ENCODE data around the gene ATG13.

Gene ATG13

DNA sequence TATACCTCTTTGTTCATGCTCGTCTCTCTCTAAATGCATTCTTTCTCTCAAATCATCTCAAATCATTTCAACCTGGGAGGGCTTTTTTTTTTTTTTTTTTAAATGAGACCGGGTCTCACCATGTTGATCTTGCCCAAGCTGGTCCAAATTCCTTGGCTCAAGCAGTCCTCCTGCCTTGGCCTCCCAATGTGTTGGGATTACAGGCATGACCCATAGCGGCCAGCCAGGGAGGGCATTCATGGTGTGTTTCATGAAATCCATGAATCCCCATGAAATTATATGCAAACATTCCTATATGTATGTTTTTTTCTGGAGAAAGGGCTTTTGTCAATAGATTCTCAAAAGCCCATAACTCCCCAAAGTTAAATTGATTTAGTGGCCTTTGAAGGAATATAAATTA, 26.2 kb downstream of the ATG13 start:
- CTCF ChIA-PET = interaction anchor here (0.6 to 1.3 kb wide), 2 partner anchors 25 to 714 kb away, joined by 5 to 9 read pairs; no protein-coding TSS in a partner anchor

DNA sequence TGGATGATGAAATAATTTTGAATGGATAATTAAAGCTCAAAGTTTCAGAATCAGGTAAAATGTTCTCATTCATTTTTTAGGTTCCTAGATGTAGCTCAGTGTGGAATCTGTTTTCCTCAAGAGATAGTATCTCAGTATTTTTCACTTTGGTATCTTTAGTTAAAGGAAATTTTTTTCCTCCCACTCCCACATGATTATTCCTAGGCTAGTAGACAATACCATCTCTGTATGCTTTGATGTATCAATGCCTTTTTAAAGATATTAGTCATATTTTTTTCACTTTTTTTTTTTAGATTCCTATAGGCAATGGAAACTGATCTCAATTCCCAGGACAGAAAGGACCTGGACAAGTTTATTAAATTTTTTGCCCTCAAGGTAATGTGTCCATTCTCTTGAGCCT, 26.6 kb downstream of the ATG13 start:
- Histone ChIP-seq H3K27ac (ENCODE audit: extremely low read depth, low read depth, low read length) (no peak overlapping the region), H3K4me3 (ENCODE audit: low read depth, low read length) (no peak overlapping the region), H3K4me1 (ENCODE audit: control insufficient read depth, insufficient read depth, low read length) (no peaks in the 10 kb centered on the region), H3K9me3 (ENCODE audit: control insufficient read depth, insufficient read depth, low read depth, low read length) (no peaks in the 10 kb centered on the region), H3K36me3 (ENCODE audit: control insufficient read depth in 2 of 2, insufficient read depth in 1 of 2, low read length in 2 of 2) (peaks cover 0 to 53% of the 10 kb centered on the region in 2 experiments)
- ChIA-PET CTCF (interaction anchor here (0.6 to 1.3 kb wide), 2 partner anchors 26 to 255 kb away, joined by 3 to 5 read pairs; no protein-coding TSS in a partner anchor), POLR2A (no interaction called here)
- TF ChIP-seq BCL11B (tag by site-specific recombination; IDR thresholded peaks at IDR 0.05; ENCODE audit: low read depth) = no peak
- TF ChIP-seq ZNF621 (tag by site-specific recombination; IDR thresholded peaks at IDR 0.05) = no peak
- TF ChIP-seq ZNF670 (tag by site-specific recombination; IDR thresholded peaks at IDR 0.05; ENCODE audit: low read depth) = no peak
- TF ChIP-seq ZNF2 (tag by site-specific recombination; IDR thresholded peaks at IDR 0.05) = no peak
- no peak for TF ChIP-seq YY1 (tag by site-specific recombination; IDR thresholded peaks at IDR 0.05)
- TF ChIP-seq, protein P1, sequence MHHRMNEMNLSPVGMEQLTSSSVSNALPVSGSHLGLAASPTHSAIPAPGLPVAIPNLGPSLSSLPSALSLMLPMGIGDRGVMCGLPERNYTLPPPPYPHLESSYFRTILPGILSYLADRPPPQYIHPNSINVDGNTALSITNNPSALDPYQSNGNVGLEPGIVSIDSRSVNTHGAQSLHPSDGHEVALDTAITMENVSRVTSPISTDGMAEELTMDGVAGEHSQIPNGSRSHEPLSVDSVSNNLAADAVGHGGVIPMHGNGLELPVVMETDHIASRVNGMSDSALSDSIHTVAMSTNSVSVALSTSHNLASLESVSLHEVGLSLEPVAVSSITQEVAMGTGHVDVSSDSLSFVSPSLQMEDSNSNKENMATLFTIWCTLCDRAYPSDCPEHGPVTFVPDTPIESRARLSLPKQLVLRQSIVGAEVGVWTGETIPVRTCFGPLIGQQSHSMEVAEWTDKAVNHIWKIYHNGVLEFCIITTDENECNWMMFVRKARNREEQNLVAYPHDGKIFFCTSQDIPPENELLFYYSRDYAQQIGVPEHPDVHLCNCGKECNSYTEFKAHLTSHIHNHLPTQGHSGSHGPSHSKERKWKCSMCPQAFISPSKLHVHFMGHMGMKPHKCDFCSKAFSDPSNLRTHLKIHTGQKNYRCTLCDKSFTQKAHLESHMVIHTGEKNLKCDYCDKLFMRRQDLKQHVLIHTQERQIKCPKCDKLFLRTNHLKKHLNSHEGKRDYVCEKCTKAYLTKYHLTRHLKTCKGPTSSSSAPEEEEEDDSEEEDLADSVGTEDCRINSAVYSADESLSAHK (tag by site-specific recombination; IDR thresholded peaks at IDR 0.05) = no peak

More for the DNA sequence above, 26.2 kb downstream of the ATG13 start:
- H3K9me3 ChIP-seq (ENCODE audit: control insufficient read depth, insufficient read depth, low read depth, low read length) = no peaks in the 10 kb centered on the region
- H3K4me3 ChIP-seq (ENCODE audit: low read depth, low read length) = no peak overlapping the region
- H3K36me3 ChIP-seq (ENCODE audit: control insufficient read depth in 2 of 2, insufficient read depth in 1 of 2, low read length in 2 of 2) = peaks cover 0 to 53% of the 10 kb centered on the region in 2 experiments
- POLR2A ChIA-PET = no interaction called here
- no peak overlapping the region for H3K27ac ChIP-seq (ENCODE audit: extremely low read depth, low read depth, low read length)
- H3K4me1 ChIP-seq (ENCODE audit: control insufficient read depth, insufficient read depth, low read length) = no peaks in the 10 kb centered on the region
- TF ChIP-seq ZNF138 (tag by site-specific recombination; IDR thresholded peaks at IDR 0.05; ENCODE audit: borderline replicate concordance) (no peak), REPIN1 (tag by site-specific recombination; IDR thresholded peaks at IDR 0.05; ENCODE audit: low read depth) (no peak), SP3 (tag by site-specific recombination; IDR thresholded peaks at IDR 0.05) (no peak), ZNF292 (tag by site-specific recombination; IDR thresholded peaks at IDR 0.05; ENCODE audit: borderline replicate concordance, low read depth) (no peak), ZNF221 (tag by site-specific recombination; IDR thresholded peaks at IDR 0.05; ENCODE audit: borderline replicate concordance) (no peak), ZNF777 (tag by site-specific recombination; IDR thresholded peaks at IDR 0.05; ENCODE audit: borderline replicate concordance) (no peak), ZNF548 (tag by site-specific recombination; IDR thresholded peaks at IDR 0.05) (no peak), SETDB1 (IDR thresholded peaks at IDR 0.05; ENCODE audit: insufficient read length, low read length) (no peak), ZFP37 (tag by site-specific recombination; IDR thresholded peaks at IDR 0.05) (no peak), ZNF792 (tag by site-specific recombination; IDR thresholded peaks at IDR 0.05) (no peak), ZNF404 (tag by site-specific recombination; IDR thresholded peaks at IDR 0.05) (no peak), MYNN (tag by site-specific recombination; IDR thresholded peaks at IDR 0.05; ENCODE audit: borderline replicate concordance) (no peak), ZNF121 (tag by site-specific recombination; IDR thresholded peaks at IDR 0.05) (no peak), ZNF623 (tag by site-specific recombination; IDR thresholded peaks at IDR 0.05) (no peak), ZNF391 (tag by site-specific recombination; IDR thresholded peaks at IDR 0.05; ENCODE audit: borderline replicate concordance, low read depth) (no peak), ZNF621 (tag by site-specific recombination; IDR thresholded peaks at IDR 0.05) (no peak), TRIM28 (IDR thresholded peaks at IDR 0.05; ENCODE audit: borderline replicate concordance, low read length) (no peak)
- TF ChIP-seq, protein P2, sequence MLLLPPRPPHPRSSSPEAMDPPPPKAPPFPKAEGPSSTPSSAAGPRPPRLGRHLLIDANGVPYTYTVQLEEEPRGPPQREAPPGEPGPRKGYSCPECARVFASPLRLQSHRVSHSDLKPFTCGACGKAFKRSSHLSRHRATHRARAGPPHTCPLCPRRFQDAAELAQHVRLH (tag by site-specific recombination; IDR thresholded peaks at IDR 0.05) = no peak
- TF ChIP-seq, protein P3, sequence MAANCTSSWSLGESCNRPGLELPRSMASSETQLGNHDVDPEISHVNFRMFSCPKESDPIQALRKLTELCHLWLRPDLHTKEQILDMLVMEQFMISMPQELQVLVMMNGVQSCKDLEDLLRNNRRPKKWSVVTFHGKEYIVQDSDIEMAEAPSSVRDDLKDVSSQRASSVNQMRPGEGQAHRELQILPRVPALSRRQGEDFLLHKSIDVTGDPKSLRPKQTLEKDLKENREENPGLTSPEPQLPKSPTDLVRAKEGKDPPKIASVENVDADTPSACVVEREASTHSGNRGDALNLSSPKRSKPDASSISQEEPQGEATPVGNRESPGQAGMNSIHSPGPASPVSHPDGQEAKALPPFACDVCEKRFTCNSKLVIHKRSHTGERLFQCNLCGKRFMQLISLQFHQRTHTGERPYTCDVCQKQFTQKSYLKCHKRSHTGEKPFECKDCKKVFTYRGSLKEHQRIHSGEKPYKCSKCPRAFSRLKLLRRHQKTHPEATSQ (tag by site-specific recombination; IDR thresholded peaks at IDR 0.05) = no peak

Data from HEK293 (cell line).